SH-SY5Y (cell line): Measurements from ENCODE around the gene KNTC1.

Experiments used
- GATA2 ChIP-seq: IDR thresholded peaks from 2 replicates; pipeline ENCODE4 v1.6.1; 2011; ENCODE audit warnings: mild to moderate bottlenecking, low read depth, low read length
- GATA3 ChIP-seq: IDR thresholded peaks from 2 replicates; pipeline ENCODE4 v1.6.1; 2011; ENCODE audit warnings: low read depth, mild to moderate bottlenecking, low read length, moderate library complexity

Gene KNTC1

GRCh38 chr12:122590990-122591389 is 63.9 kb downstream of the KNTC1 start:
- TF ChIP-seq GATA3 = no peak
- TF ChIP-seq GATA2 = no peak

GRCh38 chr12:122593910-122594309 is 66.9 kb downstream of the KNTC1 start:
- TF ChIP-seq GATA2 (no peak), GATA3 (no peak)

- TF ChIP-seq GATA3 = no peak
- TF ChIP-seq GATA2 = no peak
Measured at GRCh38 chr12:122596838-122597237, 69.8 kb downstream of the KNTC1 start.

- TF ChIP-seq GATA2 (no peak), GATA3 (no peak)
Measured at GRCh38 chr12:122602456-122602855, 75.4 kb downstream of the KNTC1 start.

- TF ChIP-seq GATA3 (no peak), GATA2 (no peak)
Measured at GRCh38 chr12:122604993-122605392, 77.9 kb downstream of the KNTC1 start.

GRCh38 chr12:122609732-122610131 is 82.7 kb downstream of the KNTC1 start:
- TF ChIP-seq GATA2 = no peak
- TF ChIP-seq GATA3 = no peak

GRCh38 chr12:122610207-122610606 is 83.2 kb downstream of the KNTC1 start:
- TF ChIP-seq GATA2 (no peak), GATA3 (no peak)

GRCh38 chr12:122610911-122611310 is 83.9 kb downstream of the KNTC1 start:
- TF ChIP-seq GATA2 (no peak), GATA3 (no peak)

- TF ChIP-seq GATA2 (no peak), GATA3 (no peak)
Measured at GRCh38 chr12:122614839-122615238, 87.8 kb downstream of the KNTC1 start.

- TF ChIP-seq GATA2 (no peak), GATA3 (no peak)
Measured at GRCh38 chr12:122615780-122616179, 88.7 kb downstream of the KNTC1 start.

- TF ChIP-seq GATA2 (no peak), GATA3 (no peak)
Measured at GRCh38 chr12:122635471-122635870, 108.4 kb downstream of the KNTC1 start.

GRCh38 chr12:122643207-122643805 is 116.3 kb downstream of the KNTC1 start:
- no peak for TF ChIP-seq GATA2
- TF ChIP-seq GATA3 = no peak

- TF ChIP-seq GATA2 = no peak
- TF ChIP-seq GATA3 = no peak
Measured at GRCh38 chr12:122646517-122647217, 119.6 kb downstream of the KNTC1 start.

GRCh38 chr12:122651520-122652224 is 124.6 kb downstream of the KNTC1 start:
- TF ChIP-seq GATA3 = no peak
- TF ChIP-seq GATA2 = no peak

- TF ChIP-seq GATA3 (no peak), GATA2 (no peak)
Measured at GRCh38 chr12:122656298-122656697, 129.2 kb downstream of the KNTC1 start.

GRCh38 chr12:122659579-122659978 is 132.5 kb downstream of the KNTC1 start:
- TF ChIP-seq GATA3 (no peak), GATA2 (no peak)
